Stimulated activated CD8-positive, alpha-beta memory T cell treated with anti-CD3 and anti-CD28 coated beads, Interleukin-15, amount 100 ng/mL, for 48 hours (primary cell): ENCODE measurements around the gene XKR3.
"Not testable (repeated sequence)": the region's sequence is repeated elsewhere in the genome, so short reads cannot be mapped to it uniquely, and the experiment has no call there.

Experiments
- DNase-seq, 2 donors: peaks; one replicate each; pipeline ENCODE4 v3.0.0-alpha.2; 2020; ENCODE audit warnings: low read depth in 2 of 2

XKR3 gene

DNA sequence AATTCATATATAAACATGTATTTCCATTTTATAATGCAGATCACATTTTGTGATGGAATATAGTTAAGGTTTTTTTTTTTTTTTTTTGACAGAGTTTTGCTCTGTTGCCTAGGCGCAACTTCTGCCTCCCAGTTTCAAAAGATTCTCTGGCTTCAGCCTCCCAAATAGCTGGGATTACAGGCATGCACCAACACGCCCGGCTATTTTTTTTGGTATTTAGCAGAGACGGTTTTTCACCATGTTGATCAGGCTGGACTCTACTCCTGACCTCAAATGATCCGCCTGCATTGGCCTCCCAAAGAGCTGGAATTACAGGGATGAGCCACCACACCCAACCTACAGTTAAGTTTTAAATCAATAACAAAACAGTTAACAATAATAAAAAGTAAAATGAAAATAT is 18.8 kb downstream of the XKR3 start:
- DNase-seq = no peak

DNA sequence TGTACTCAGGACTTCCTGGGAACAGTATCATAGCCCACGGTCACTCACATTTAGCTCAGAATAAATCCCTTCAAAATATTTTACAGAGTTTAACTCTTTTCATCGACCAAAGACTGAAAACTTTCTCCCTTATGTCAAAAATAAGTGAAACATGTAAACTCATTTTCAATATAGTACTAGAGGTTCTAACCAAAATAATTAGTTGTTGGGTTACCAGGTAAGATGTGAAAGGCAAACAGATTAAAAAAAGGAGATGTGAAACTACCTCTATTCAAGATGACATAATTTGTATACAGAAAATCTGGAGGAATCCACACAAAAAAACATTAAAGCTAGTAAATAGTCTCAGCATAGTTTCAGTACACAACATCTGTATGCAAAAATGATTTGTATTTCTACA is 20.3 kb downstream of the XKR3 start:
- no peak for DNase-seq

DNA sequence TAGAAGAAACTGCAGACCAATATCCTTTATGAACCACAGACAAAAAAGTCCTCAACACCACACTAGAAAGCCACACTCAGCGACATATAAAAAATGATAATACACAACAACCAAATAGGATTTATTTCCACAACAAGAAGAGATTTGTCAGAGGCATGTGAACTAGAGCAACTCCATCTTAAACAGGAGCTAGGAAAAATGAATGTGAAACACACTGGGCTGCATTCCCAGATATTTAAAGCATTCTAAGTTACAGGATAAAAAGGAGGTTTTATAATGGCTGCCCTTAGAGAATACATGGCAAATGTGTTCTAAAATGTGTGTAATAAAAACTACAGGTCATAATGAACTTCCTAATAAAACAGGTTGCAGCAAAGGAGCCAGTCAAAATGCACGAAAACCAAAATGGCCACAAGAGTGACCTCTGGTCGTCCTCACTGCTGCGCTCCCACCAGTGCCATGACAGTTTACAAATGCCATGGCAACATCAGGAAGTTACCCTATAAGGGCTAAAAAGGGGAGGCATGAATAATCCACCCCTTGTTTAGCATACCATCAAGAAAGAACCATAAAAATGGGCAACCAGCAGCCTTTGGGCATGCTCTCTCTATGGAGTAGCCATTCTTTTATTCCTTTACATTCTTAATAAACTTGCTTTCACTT is 21.8 kb downstream of the XKR3 start:
- DNase-seq = no peak

DNA sequence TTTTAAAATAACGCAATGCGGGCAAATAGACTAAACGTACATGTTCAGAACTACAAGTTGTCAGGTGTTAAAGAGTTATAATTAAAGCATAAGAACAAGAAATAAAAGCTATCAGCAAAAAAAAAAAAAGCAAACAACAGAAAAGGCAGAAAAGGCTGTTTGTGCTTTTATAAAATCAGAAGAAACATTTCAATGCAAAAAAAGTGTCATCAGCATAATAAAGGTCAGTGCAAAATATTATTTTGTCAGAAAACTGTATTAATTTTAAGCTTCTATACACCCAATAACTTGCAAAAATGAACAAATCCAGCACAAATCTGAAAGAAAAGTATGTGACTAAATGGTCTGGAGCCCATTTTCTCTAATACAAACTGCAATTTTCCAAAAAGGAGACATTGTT is 23.6 kb downstream of the XKR3 start:
- no peak for DNase-seq

DNA sequence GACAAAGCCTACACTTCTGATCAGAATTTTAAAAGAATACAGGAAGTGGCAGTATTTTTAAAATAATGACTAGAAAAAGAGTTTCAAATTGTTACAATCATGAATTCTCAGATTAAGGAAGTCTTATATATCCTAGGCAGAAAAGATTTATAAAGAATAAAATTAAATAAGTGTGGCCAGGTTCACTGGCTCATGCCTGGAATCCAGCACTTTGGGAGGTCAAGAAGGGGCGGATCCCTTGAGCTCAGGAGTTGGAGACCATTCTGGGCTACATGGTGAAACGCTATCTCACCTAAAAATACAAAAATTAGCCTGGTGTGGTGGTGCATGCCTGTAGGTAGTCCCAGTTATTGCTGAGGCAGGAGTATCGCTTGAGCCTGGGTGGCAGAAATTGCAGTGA is 24.1 kb downstream of the XKR3 start:
- DNase-seq = no peak

DNA sequence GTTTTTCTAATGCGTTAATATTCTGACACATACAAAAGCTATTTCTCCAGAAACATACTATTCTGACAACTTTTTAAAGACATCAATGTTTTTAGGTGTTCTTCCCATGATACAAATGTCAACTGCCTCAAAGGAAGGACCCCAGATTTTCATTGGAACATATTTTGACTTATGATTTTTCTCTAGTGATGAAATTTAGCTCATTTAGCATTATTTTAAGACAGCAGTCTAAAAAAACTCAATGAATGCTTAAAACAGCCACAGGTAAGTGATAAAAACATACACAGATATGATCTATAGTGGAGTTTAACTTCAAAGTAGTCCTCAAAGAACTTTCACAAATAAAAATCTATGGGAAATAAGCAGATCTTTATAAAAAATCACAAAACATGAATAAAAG is 24.9 kb downstream of the XKR3 start:
- no peak for DNase-seq

DNA sequence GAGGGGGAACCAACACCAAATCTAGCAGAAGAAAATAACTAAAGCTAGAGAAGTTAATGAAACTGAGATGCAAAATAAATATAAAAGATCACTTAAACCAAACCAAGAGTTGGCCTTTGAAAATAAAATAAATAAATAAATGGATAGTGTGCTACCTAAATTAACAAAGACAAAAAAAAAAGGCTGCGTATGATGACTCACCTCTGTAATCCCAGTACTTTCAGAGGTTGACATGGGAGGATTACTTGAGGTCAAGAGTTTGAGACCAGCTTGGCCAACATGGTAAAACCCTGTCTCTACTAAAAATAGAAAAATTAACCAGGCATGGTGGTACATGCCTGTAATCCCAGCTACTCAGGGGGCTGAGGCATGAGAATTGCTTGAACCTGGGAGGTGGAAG is 29.7 kb downstream of the XKR3 start:
- DNase-seq = not testable (repeated sequence)

DNA sequence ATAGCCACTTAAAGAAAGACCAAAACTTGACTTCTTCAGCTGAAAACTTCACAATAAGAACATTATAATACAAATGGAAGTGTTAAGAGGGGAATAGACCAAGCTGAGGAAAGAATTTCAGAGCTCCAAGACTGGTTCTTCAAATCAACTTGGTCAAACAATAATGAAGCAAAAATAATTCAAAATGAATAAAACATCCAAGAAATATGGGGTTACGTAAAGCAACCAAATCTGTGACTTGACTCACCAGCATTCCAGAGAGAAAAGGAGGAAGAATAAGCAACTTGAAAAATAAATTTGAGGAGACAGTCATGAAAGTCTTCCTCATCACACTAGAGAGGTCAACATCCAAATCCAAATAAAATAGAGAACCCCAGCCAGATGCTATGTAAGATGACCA is 31.4 kb downstream of the XKR3 start:
- DNase-seq = no peak

DNA sequence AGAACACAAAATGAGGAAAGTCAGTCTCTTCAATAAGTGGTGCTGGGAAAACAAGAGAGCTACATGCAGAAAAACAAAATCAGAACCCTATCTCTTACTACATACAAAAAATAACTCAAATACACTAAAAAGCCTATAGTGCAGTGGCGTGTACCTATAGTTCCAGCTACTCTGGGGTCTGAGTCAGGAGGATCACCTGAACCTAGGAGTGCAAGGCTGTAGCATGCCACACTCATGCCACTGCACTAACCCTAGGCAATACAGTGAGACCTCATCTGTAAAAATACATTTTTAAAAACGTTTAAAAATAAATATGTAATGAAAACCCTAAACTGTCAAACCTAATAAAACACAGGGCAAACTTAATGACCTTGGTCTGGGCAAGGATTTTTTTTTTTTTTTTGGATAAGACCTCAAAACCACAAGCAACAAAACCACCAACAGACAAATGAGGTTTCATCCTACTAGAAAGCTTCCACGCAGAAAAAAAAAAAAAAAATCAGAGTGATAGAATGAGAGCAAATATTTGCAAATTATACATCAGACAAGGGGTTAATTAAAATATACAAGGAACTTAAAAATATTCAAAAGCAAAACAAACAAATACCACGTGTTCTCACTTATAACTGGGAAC is 35.2 kb downstream of the XKR3 start:
- no peak for DNase-seq

DNA sequence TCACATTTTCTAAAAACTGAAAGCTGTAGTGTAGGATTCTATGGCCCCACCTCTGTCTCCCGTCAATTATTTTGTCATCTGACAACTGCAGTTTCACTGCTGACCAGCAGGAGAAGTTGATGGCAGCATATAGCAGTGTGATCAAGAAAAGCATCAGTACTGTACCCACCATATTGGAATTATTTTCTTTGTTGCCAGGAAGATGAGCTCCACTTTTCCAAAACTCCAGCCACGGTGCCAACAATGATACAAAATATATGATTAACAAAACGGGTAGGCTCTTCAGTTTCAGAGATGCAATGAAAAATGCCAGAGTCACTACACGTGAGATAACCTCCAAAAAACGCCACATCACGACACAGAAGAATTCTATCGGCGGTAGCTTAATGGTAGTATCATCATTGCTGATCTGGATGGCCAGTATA is 41.3 kb downstream of the XKR3 start:
- DNase-seq = no peak

DNA sequence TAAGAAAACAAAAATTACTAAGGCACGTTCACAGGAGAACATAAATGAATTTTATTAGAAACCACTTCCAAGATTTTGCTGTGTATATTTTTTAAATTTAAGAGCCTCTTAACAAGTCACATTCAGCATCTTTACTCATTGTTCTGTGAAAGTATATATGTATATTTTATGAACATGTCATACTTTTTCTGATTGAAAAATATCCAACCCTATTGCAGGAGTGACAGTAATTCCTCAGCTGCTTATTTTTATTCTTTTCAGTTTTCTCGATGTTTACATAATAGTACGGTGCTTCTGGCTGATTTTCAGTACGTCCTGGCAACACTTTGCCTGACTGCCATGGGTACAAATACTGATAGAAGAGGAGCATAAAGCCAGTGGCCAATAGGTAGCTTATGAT is 41.8 kb downstream of the XKR3 start:
- no peak for DNase-seq

DNA sequence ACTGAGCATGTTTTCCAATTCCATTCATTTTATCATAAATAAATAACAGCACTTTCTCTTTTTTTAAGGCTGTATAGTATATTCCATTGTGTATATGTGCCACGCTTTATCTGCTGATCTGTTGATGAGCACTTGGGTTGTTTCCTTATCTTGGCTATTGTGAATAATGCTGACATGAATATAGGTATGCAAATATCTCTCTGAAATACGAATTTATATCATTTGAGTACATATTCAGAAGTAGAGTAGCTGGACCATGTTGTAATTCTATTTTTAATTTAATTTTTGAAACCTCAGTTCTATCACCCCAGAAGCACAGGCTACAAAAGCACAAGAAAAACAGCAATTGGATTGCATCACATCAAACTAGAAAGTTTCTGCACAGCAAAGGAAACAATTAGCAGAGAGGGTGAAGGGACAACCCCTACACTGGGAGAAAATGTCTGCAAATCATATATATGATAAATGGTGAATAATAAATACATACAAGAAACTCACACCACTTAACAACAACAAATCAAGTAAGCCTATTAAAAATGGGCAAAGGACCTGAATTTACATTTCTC is 43.4 kb downstream of the XKR3 start:
- no peak for DNase-seq

DNA sequence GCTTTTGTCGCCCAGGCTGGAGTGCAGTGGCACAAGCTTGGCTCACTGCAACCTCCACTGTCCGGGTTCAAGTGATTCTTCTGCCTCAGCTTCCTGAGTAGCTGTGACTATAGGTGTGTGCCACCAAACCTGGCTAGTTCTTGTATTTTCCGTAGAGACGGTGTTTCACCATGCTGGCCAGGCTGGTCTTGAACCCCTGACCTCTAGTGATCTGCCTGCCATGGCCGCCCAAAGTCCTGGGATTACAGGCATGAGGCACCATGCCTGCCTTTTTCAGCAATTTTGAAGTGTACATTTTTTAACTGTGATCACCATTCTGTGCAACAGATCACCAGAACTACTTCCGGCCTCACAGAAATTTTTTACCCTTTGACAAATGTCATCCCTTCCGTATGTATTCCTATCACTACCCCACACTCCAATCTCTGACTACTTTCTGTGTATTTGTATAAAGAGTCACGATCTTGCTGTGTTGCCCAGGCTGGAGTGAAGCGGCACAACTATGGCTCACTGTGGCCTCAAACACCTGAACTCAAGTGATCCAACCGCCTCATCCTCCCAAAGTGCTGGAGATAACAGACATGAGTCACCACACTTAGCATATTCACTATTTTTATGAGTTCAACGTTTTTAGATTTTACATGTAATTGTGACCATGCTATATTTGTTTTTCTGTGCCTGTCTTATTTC is 44.0 kb downstream of the XKR3 start:
- DNase-seq = no peak

DNA sequence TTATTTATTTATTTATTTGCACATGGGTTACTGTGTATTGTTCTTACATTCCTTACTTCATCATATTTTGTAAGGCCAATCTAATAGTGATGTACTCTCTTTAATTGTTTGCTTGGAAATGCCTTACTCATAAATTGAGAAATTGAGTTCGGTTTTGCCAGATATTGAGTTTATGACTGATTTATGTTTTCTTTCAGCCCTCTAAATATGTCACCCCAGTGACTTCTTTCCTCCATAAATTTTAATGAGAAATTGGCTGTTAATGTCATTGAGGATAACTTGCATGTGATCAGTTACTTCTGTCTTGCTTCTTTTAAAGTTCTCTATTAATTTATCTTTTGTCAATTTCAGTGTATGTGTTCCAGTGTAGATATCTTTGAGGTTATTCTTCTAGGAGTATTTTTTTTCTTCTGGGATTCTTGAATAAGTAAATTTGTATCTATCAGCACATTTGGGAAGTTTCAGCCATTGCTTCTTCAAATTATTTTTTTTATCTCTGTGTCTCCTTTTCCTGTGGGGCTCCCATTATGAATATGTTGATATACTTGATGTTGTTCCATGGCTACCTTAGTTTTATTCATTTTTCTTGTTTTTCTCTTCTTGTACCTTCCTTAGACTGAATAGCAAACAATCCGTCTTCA is 47.8 kb downstream of the XKR3 start:
- no peak for DNase-seq

DNA sequence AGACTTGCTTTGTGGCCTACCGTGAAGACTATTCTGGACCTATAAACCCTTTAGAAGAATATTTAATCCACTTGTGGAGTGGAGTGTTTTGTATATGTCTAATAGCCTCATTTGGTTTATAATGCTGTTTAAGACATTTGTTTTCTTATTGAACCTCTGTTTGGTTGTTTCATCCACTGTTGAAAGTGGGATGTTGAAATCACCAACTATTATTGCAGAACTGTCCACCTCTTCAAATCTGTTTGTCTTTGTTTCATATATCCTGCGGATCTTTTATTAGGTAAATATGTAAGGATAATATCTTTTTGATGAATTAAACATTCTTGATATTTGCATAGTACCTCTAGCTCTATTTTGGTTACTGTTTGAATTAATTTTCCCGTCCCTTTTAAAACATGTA is 49.1 kb downstream of the XKR3 start:
- no peak for DNase-seq

DNA sequence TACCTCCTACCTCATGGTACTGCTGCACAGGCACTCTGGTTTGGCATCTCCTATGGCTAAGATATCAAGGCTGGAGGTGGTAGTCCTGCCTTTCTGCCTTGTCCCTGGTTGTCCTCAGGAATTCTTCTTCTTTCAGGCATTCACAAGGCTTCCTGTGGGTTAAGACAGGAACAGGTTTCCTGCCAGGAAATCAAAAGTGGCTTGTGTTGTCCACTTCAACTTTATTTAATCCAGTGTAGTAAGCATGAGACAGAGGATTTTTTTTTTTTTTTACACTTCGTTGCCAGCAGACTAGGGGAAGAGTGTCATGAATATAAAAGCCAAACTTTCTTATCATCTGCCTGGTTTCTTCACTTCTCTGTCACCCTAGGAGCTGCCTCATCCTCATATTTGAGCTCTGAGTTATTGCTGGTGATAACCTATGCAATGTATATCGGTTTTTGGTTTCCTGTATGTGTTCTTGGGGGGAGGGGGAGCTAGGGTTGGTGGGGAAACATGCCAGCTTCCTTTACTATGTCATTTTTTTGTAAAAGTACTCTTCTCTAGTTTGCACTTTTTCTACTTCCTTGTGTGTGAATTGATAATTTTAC is 50.2 kb downstream of the XKR3 start:
- DNase-seq = no peak

DNA sequence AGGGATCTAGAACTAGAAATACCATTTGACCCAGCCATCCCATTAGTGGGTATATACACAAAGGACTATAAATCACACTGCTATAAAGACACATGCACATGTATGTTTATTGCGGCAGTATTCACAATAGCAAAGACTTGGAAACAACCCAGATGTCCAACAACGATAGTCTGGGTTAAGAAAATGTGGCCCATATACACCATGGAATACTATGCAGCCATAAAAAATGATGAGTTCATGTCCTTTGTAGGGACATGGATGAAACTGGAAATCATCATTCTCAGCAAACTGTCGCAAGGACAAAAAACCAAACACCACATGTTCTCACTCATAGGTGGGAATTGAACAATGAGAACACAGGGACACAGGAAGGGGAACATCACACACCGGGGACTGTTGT is 53.6 kb downstream of the XKR3 start:
- DNase-seq = not testable (repeated sequence)

DNA sequence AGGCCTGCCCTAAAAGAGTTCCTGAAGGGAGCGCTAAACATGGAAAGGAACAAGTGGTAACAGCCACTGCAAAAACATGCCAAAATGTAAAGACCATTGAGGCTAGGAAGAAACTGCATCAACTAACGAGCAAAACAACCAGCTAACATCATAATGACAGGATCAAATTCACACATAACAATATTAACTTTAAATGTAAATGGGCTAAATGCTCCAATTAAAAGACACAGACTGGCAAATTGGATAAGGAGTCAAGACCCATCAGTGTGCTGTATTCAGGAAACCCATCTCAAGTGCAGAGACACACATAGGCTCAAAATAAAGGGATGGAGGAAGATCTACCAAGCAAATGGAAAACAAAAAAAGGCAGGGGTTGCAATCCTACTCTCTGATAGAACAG is 57.3 kb downstream of the XKR3 start:
- not testable (repeated sequence) for DNase-seq

DNA sequence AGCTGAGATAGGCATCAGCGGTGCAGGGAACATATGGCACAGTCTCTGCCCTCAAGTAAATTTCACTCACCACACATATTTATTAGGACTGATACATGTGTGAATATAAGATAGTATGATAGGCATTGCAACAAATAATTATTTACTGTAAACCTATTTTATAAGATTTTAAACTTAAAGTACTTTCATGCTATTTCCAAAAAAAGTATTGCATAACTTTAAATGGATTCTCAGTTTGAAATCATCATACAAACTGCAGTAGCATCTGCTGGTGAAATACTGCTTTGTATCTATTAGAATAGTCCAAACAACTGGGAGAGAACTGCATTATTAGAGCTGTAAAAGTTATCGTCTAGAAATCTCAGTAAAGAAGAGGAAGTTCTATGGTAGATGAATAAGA is 63.0 kb downstream of the XKR3 start:
- DNase-seq = not testable (repeated sequence)

DNA sequence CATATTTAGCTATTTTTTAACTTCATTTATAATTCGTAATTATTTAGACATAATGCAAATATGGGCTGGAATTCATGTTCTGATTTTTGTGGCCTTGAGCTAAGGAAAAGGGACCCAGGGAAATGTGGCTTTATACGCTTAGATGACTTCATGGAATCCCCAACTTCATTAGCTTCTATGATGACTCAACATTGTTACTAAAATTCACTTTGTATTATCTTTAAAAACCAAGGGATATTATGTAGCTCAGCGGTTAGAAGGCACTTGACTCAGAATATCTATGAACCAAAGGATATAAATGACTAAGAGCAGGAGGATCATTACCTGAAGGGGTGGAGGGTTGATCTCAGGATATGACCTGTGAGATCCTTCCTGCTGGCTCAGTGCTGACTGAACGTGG is 64.8 kb downstream of the XKR3 start:
- not testable (repeated sequence) for DNase-seq

DNA sequence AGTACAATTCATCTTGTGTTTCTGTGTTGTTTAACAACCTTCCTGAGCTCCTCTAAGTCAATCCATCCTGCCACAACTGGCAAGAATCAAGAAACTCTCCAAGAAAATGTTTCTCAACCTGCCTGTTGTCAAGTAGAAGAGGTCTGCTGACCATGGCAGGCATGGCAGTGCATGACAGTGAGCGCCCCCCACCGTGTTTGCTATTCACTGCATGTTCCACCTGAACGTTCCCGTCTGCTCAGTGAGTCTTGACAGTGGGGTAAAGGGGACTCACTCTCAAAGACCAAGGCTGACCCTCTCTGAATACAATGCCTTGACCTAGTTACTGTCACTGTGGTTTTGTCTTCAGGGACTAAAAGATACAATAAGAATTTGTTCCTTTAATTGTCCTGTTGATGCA is 75.9 kb downstream of the XKR3 start:
- not testable (repeated sequence) for DNase-seq
